ENCODE measurements around the gene SUPT6H. TPM values are rescaled to one million over a fixed set of nuclear protein-coding genes. Genes with fewer than 3 reads are reported as not detected.
A peak's percentile ranks its signal among the peaks of the same experiment; 100 is the strongest.
"Not testable (repeated sequence)": the region's sequence is repeated elsewhere in the genome, so short reads cannot be mapped to it uniquely, and the experiment has no call there.

SUPT6H gene
- total RNA-seq, 4 donors from 2014 or later: 56.4 to 101 (median 66.6) TPM

GRCh38 chr17:28718333-28719020 lies 56.5 kb downstream of the SUPT6H start:
- no peak for TF ChIP-seq EP300 (IDR thresholded peaks at IDR 0.05)
- no peak for TF ChIP-seq CTCF (IDR thresholded peaks at IDR 0.05)
- TF ChIP-seq POLR2A (IDR thresholded peaks at IDR 0.05): no peak
- no peaks in the 10 kb centered on the region for H3K9me3 ChIP-seq
- H3K27ac ChIP-seq: peak overlapping the region; percentile 83 to 99 (median 96)
- DNase-seq (ENCODE audit: low spot score in 2 of 2): no peak
- H3K4me1 ChIP-seq: peaks cover 0 to 74% (median 44%) of the 10 kb centered on the region in 4 donors
- 24 to 32% methylated on average over 18 of the region's 18 CpGs for WGBS, 2 donors
- peaks cover 11 to 51% (median 11%) of the 10 kb centered on the region in 3 donors for H3K36me3 ChIP-seq
- peak overlapping the region; percentile 58 to 88 (median 72) for H3K4me3 ChIP-seq
- no peaks in the 10 kb centered on the region for H3K27me3 ChIP-seq

DNA sequence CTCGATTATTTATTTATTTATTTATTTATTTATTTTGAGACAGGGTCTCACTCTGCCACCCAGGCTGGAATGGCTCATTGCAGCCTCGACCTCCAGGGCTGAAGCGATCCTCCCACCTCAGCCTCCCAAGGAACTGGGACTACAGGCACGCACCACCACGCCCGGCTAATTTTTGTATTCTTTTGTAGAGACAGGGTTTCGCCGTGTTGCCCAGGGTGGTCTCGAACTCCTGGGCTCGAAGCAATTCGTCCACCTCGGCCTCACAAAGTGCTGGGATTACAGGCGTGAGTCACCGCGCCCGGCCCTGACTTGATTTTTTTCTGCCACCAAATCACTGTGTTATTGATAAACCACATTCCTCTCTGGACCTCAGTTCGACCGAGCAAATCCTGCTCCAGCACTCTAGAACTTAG lies 57.0 kb downstream of the SUPT6H start:
- H3K36me3 ChIP-seq: peaks cover 11 to 51% (median 17%) of the 10 kb centered on the region in 3 donors
- peak in 1 of 2 donors; percentile 21 for DNase-seq (ENCODE audit: low spot score in 2 of 2)
- H3K4me1 ChIP-seq: peaks cover 0 to 75% (median 44%) of the 10 kb centered on the region in 4 donors
- 29 to 33% methylated on average over 18 of the region's 18 CpGs for WGBS, 2 donors
- no peaks in the 10 kb centered on the region for H3K9me3 ChIP-seq
- peak overlapping the region; percentile 83 to 99 (median 96) for H3K27ac ChIP-seq
- no peaks in the 10 kb centered on the region for H3K27me3 ChIP-seq
- peak in 1 of 2 donors; percentile 7 for TF ChIP-seq POLR2A (IDR thresholded peaks at IDR 0.05)
- TF ChIP-seq EP300 (IDR thresholded peaks at IDR 0.05): no peak
- peak in 1 of 5 experiments; percentile 4 for TF ChIP-seq CTCF (IDR thresholded peaks at IDR 0.05)
- H3K4me3 ChIP-seq: peak overlapping the region; percentile 76 to 87 (median 82)

DNA sequence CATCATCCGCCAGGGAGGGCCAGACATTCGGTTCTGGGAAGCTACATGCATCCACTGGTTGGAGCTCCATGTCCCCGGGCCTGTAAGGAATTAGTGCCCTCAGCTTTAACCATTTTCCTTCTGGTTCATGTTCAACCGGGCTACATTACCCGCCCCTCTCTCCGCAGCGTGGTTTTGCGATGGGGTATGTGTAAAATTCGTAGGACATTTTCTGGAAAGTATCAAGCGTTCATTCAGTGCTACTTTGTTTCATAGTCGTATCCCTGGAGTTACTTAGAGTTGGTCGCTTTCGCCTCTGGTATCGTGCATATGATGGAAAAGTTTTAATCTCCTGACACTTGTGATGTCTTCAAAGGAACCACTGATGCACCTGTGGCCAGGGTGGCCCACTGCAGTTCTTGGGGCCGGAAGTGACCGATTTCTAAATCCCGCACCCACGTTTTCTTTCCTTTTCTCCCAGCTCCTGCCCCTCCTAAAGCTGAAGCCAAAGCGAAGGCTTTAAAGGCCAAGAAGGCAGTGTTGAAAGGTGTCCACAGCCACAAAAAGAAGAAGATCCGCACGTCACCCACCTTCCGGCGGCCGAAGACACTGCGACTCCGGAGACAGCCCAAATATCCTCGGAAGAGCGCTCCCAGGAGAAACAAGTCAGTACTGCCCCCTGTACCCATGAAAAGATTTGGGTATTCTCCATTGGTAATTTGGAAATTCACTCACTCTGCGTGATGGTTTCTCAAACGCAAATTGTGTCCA lies 58.4 kb downstream of the SUPT6H start:
- no peak for TF ChIP-seq POLR2A (IDR thresholded peaks at IDR 0.05)
- TF ChIP-seq EP300 (IDR thresholded peaks at IDR 0.05): no peak
- no peak for TF ChIP-seq CTCF (IDR thresholded peaks at IDR 0.05)
- 2 to 5% methylated on average over 30 of the region's 30 CpGs for WGBS, 2 donors
- H3K27me3 ChIP-seq: no peaks in the 10 kb centered on the region

GRCh38 chr17:28720997-28721329 lies 59.0 kb downstream of the SUPT6H start:
- not testable (repeated sequence) for H3K9me3 ChIP-seq; H3K27me3 ChIP-seq; DNase-seq (ENCODE audit: low spot score in 2 of 2)
- 30 to 32% methylated on average over 19 of the region's 19 CpGs for WGBS, 2 donors
- Histone ChIP-seq H3K27ac (peak overlapping the region in 3 of 4 donors; percentile 92 to 99 (median 99)), H3K36me3 (peaks cover 6 to 41% (median 19%) of the 10 kb centered on the region in 3 donors), H3K4me3 (peak overlapping the region; percentile 76 to 87 (median 82)), H3K4me1 (peaks cover 0 to 85% (median 53%) of the 10 kb centered on the region in 4 donors)

More for the DNA sequence above, 58.4 kb downstream of the SUPT6H start:
- Histone ChIP-seq H3K27ac (peak overlapping the region; percentile 83 to 99 (median 96)), H3K4me1 (peaks cover 0 to 83% (median 49%) of the 10 kb centered on the region in 4 donors), H3K9me3 (no peaks in the 10 kb centered on the region), H3K4me3 (peak overlapping the region; percentile 76 to 87 (median 82)), H3K36me3 (peaks cover 6 to 46% (median 19%) of the 10 kb centered on the region in 3 donors)
- no peak for DNase-seq (ENCODE audit: low spot score in 2 of 2)

- no peak for DNase-seq (ENCODE audit: low spot score in 2 of 2)
- H3K27ac ChIP-seq: peak overlapping the region in 1 of 4 donors; percentile 13
- H3K9me3 ChIP-seq: no peaks in the 10 kb centered on the region
- H3K4me3 ChIP-seq: no peak overlapping the region
- H3K27me3 ChIP-seq: no peaks in the 10 kb centered on the region
- TF ChIP-seq CTCF (IDR thresholded peaks at IDR 0.05) (no peak), EP300 (IDR thresholded peaks at IDR 0.05) (no peak), POLR2A (IDR thresholded peaks at IDR 0.05) (no peak)
- 66 to 73% methylated on average over 7 of the region's 7 CpGs for WGBS, 2 donors
- H3K36me3 ChIP-seq: peaks cover 6 to 41% (median 19%) of the 10 kb centered on the region in 3 donors
- H3K4me1 ChIP-seq: peaks cover 0 to 75% (median 50%) of the 10 kb centered on the region in 4 donors
These were observed 60.6 kb downstream of the SUPT6H start for GRCh38 chr17:28722417-28723158.
